AG09309 (cell line): ENCODE data around the gene DCXR.
A peak's percentile ranks its signal among the peaks of the same experiment; 100 is the strongest.

Experiments
- DNase-seq: peaks from one replicate; pipeline ENCODE4 v3.0.0-alpha.2; 2010; ENCODE audit warnings: low read depth
- H3K4me3 ChIP-seq: 2 replicates; pipeline ENCODE4 v1.5.1; 2011; ENCODE audit warnings: mild to moderate bottlenecking, low read depth, low read length, moderate library complexity; ENCODE audit not compliant: control insufficient read depth
- CTCF ChIP-seq: IDR thresholded peaks from 2 replicates; pipeline ENCODE4 v1.5.1; 2011; ENCODE audit warnings: mild to moderate bottlenecking, low read depth, low read length, inconsistent platforms; ENCODE audit not compliant: insufficient read depth, control insufficient read depth; ENCODE audit errors: missing control alignments

Gene DCXR

GRCh38 chr17:82072827-82073226, 35.3 kb upstream of the DCXR start:
- DNase-seq, result no peak
- no peak for TF ChIP-seq CTCF
- H3K4me3 ChIP-seq, result no peak overlapping the region

- no peak for TF ChIP-seq CTCF
- no peak overlapping the region for H3K4me3 ChIP-seq
- no peak for DNase-seq
These were observed 33.1 kb upstream of the DCXR start for GRCh38 chr17:82070611-82071010.

GRCh38 chr17:82065638-82066303, 28.3 kb upstream of the DCXR start, which contains the start of gene DUS1L:
Gene DUS1L, minus strand, starts transcription at chr17:82065804. Its CDS starts 745 bp downstream, at chr17:82065059.
- TF ChIP-seq CTCF, result no peak
- DNase-seq, result no peak

GRCh38 chr17:82065193-82065637, 27.7 kb upstream of the DCXR start:
- H3K4me3 ChIP-seq, result peak overlapping the region; percentile 84
- no peak for TF ChIP-seq CTCF
- no peak for DNase-seq

More at GRCh38 chr17:82065638-82066303, 28.3 kb upstream of the DCXR start, which contains the start of gene DUS1L:
- peak within 1 kb of the TSS; percentile 84 for H3K4me3 ChIP-seq

GRCh38 chr17:82064433-82065192, 27.1 kb upstream of the DCXR start:
- H3K4me3 ChIP-seq, result peak overlapping the region; percentile 84
- no peak for TF ChIP-seq CTCF
- DNase-seq, result no peak

- no peak for DNase-seq
- H3K4me3 ChIP-seq, result no peak overlapping the region; the same call in 1 of the 2 replicates
- no peak for TF ChIP-seq CTCF
These were observed 26.2 kb upstream of the DCXR start for GRCh38 chr17:82063424-82064415.
